Measurements from ENCODE around the gene RELN. TPM values are rescaled to one million over a fixed set of nuclear protein-coding genes. Genes with fewer than 3 reads are reported as not detected.

RELN gene
- total RNA-seq, 1 experiment from 2014 or later: 0.02 TPM

- H3K23ac ChIP-seq (ENCODE audit: insufficient read length, low read depth, low read length): no peak overlapping the region
- no peak overlapping the region for H3K56ac ChIP-seq (ENCODE audit: insufficient read length, low read depth, low read length)
- no peaks in the 10 kb centered on the region for H4K20me1 ChIP-seq (ENCODE audit: control insufficient read depth, insufficient read depth, insufficient read length)
- H3K18ac ChIP-seq (ENCODE audit: insufficient read length, low read depth, low read length): no peak overlapping the region
- no peak overlapping the region for H3K9ac ChIP-seq (ENCODE audit: extremely low read depth, insufficient read length, low read length)
- H2BK5ac ChIP-seq (ENCODE audit: insufficient read length, low read length): no peak overlapping the region
- no peaks in the 10 kb centered on the region for H3K79me2 ChIP-seq (ENCODE audit: insufficient read depth, low read length)
- Mint-ChIP-seq H3K27ac (no peak overlapping the region), H3K36me3 (ENCODE audit: insufficient read depth in 1 of 3, low read depth in 3 of 3) (no peaks in the 10 kb centered on the region; a peak in 1 of 7 replicates), H3K9me3 (no peaks in the 10 kb centered on the region; a peak in 1 of 5 replicates), H3K4me1 (peaks cover 6 to 7% of the 10 kb centered on the region in 2 experiments), H3K27me3 (ENCODE audit: low read depth) (peaks cover 81% of the 10 kb centered on the region), H3K4me3 (no peak overlapping the region)
- no peak overlapping the region for H2BK120ac ChIP-seq (ENCODE audit: low read depth, low read length, poor library complexity, severe bottlenecking)
- no peaks in the 10 kb centered on the region; the same call in 1 of the 2 replicates for H3K4me1 ChIP-seq (ENCODE audit: insufficient read depth, low read length)
- no peak overlapping the region for H3K4me2 ChIP-seq (ENCODE audit: insufficient read depth, insufficient read length, low read length)
- no peak for TF ChIP-seq CTCF (conservative IDR thresholded peaks at IDR 0.05)
- peaks cover 16% of the 10 kb centered on the region for H3K23me2 ChIP-seq (ENCODE audit: insufficient read length, low read depth, low read length, poor library complexity, severe bottlenecking)
- H3K27ac ChIP-seq (ENCODE audit: insufficient read length, low read depth, low read length): no peak overlapping the region
- H2BK12ac ChIP-seq (ENCODE audit: insufficient read length, low read depth, low read length): no peak overlapping the region
- H4K8ac ChIP-seq (replicated peaks; ENCODE audit: insufficient read length, low read depth, low read length): no peak overlapping the region
- DNase-seq: no peak
- H3K79me1 ChIP-seq (ENCODE audit: insufficient read depth, low read depth, low read length, poor library complexity, severe bottlenecking): no peaks in the 10 kb centered on the region
- H2AFZ ChIP-seq (ENCODE audit: low read length): no peak overlapping the region
- H2BK20ac ChIP-seq (ENCODE audit: low read depth, low read length, poor library complexity, severe bottlenecking): no peak overlapping the region
- no peaks in the 10 kb centered on the region for H3K9me3 ChIP-seq (ENCODE audit: control insufficient read depth, low read depth, low read length)
- no peak overlapping the region for H3K4ac ChIP-seq (ENCODE audit: low read depth, low read length)
- H4K5ac ChIP-seq (ENCODE audit: insufficient read length, low read depth, low read length): no peak overlapping the region
- no peak overlapping the region for H3K14ac ChIP-seq (ENCODE audit: insufficient read depth, low read length)
- H3K27me3 ChIP-seq (ENCODE audit: insufficient read depth, low read length): peaks cover 27% of the 10 kb centered on the region
- no peak overlapping the region for H2AK5ac ChIP-seq (ENCODE audit: insufficient read length, low read length)
- no peak overlapping the region for H4K91ac ChIP-seq (ENCODE audit: insufficient read length, low read depth, low read length)
- H3T11ph ChIP-seq (ENCODE audit: low read length): no peak overlapping the region
- WGBS (ENCODE audit: extremely low coverage, insufficient read length, low lambda C conversion rate): no CpG with 5 or more reads among the region's 7 CpGs
- no peak overlapping the region for H2BK15ac ChIP-seq (ENCODE audit: low read depth, low read length)
These were observed 2.0 kb downstream of the RELN start for GRCh38 chr7:103987451-103987850.

Measured in H9 (cell line).